Lung (tissue), 12 donors: ENCODE measurements around the gene SPACA1. TPM values are rescaled to one million over a fixed set of nuclear protein-coding genes. Genes with fewer than 3 reads are reported as not detected.

Experiments used
- ATAC-seq: fragments of 200-7000 bp; cut with Tn5 transposase; one replicate; pipeline ENCODE4 v1.9.1; 2020; ENCODE audit warnings: moderate number of reproducible peaks; ENCODE audit not compliant: insufficient read depth, low FRiP score
- DNase-seq, 3 donors: peaks; one replicate each; pipeline ENCODE4 v3.0.0-alpha.2; 2013 to 2017
- H3K27ac ChIP-seq, 2 donors: one replicate each; pipeline ENCODE4 v1.5.1; 2013; ENCODE audit warnings: mild to moderate bottlenecking in 2 of 2, moderate library complexity in 2 of 2, control low read depth in 1 of 2, inconsistent platforms in 1 of 2, low read depth in 1 of 2, low read length in 1 of 2
- H3K27me3 ChIP-seq, 3 donors: one replicate each; pipeline ENCODE4 v1.5.1; 2013; ENCODE audit warnings: low read length in 2 of 3; ENCODE audit not compliant: control insufficient read depth in 3 of 3, insufficient read depth in 3 of 3
- H3K36me3 ChIP-seq, 4 donors: one replicate each; pipeline ENCODE4 v1.5.1; 2013; ENCODE audit warnings: low read length in 4 of 4, mild to moderate bottlenecking in 1 of 4, moderate library complexity in 1 of 4; ENCODE audit not compliant: control insufficient read depth in 4 of 4, insufficient read depth in 4 of 4
- H3K4me1 ChIP-seq, 5 donors: one replicate each; pipeline ENCODE4 v1.5.1; 2013; ENCODE audit warnings: low read length in 5 of 5, mild to moderate bottlenecking in 2 of 5, moderate library complexity in 1 of 5; ENCODE audit not compliant: control insufficient read depth in 5 of 5, insufficient read depth in 5 of 5
- H3K4me3 ChIP-seq: one replicate; pipeline ENCODE4 v1.5.1; 2013; ENCODE audit warnings: mild to moderate bottlenecking, control low read depth, moderate library complexity
- H3K9ac ChIP-seq, 2 donors: one replicate each; pipeline ENCODE4 v1.5.1; 2013; ENCODE audit warnings: low read length in 2 of 2, control low read depth in 1 of 2; ENCODE audit not compliant: insufficient read depth in 1 of 2
- H3K9me3 ChIP-seq, 4 donors: one replicate each; pipeline ENCODE4 v1.5.1; 2013; ENCODE audit warnings: low read length in 3 of 4, mild to moderate bottlenecking in 1 of 4, moderate library complexity in 1 of 4; ENCODE audit not compliant: control insufficient read depth in 4 of 4, insufficient read depth in 3 of 4
- WGBS, 2 donors: extraction: QIAGEN DNeasy Blood & Tissue Kit; methylation state at CpG; one replicate each; pipeline ENCODE4 v1.1.7; 2013; 5-methylcytosine and 5-hydroxymethylcytosine counted together
- polyA plus RNA-seq, 2 donors: library from polyadenylated mRNA; stranded (reverse); fragments of 200-250 nt; gene quantifications; one replicate each; pipeline ENCODE4 v1.2.1, GENCODE V29; 2013
- total RNA-seq, 2 donors: library from RNA; depleted of rRNA in 1 of 2; stranded (reverse); fragments of >200 nt in 1 of 2; gene quantifications; one replicate each; pipeline ENCODE4 v1.2.1, GENCODE V29; 2014 to 2021
- TF ChIP-seq, protein P1 (sequence below): IDR thresholded peaks from 2 replicates; pipeline ENCODE4 v1.5.1; 2012; ENCODE audit warnings: mild to moderate bottlenecking; ENCODE audit errors: control extremely low read depth, extremely low read depth
- donor health status: control.
- donor health status: control.
- donor health status: Bipolar disorder and iron deficiency.
- donor health status: healthy.
- donor health status: DM: yes; HTN: yes; CAD: no.

Gene SPACA1
- total and polyA plus RNA-seq, 4 donors: not detected

DNA sequence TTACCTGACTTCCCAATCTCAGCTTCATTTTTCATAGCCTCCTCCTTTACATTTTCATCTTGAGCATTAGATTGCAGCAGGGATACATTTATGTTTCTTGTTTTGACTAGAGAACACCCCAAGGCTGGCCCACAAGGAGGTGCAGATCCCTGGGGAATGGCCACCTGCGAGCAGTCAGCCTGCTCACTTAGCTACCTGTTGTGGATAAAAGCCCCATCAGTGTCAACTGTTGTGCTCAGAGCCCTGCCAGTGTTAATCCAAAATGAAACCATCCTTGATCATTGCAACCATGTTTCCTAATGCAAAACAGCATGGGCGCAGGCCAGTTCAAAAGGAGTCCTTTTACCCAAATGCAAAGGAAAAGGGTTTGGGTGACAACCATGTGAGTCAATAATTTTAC is 67.7 kb downstream of the SPACA1 start:
- ATAC-seq (no peak), DNase-seq (no peak)
- H3K9me3 ChIP-seq: no peaks in the 10 kb centered on the region
- H3K36me3 ChIP-seq: no peaks in the 10 kb centered on the region
- no peak overlapping the region for H3K4me3 ChIP-seq
- H3K27ac ChIP-seq: no peak overlapping the region
- WGBS, 2 donors: 39 to 42% methylated on average over 2 of the region's 2 CpGs
- H3K9ac ChIP-seq: no peak overlapping the region
- no peaks in the 10 kb centered on the region for H3K27me3 ChIP-seq
- TF ChIP-seq, protein P1, sequence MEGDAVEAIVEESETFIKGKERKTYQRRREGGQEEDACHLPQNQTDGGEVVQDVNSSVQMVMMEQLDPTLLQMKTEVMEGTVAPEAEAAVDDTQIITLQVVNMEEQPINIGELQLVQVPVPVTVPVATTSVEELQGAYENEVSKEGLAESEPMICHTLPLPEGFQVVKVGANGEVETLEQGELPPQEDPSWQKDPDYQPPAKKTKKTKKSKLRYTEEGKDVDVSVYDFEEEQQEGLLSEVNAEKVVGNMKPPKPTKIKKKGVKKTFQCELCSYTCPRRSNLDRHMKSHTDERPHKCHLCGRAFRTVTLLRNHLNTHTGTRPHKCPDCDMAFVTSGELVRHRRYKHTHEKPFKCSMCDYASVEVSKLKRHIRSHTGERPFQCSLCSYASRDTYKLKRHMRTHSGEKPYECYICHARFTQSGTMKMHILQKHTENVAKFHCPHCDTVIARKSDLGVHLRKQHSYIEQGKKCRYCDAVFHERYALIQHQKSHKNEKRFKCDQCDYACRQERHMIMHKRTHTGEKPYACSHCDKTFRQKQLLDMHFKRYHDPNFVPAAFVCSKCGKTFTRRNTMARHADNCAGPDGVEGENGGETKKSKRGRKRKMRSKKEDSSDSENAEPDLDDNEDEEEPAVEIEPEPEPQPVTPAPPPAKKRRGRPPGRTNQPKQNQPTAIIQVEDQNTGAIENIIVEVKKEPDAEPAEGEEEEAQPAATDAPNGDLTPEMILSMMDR: no peak
- no peaks in the 10 kb centered on the region for H3K4me1 ChIP-seq

DNA sequence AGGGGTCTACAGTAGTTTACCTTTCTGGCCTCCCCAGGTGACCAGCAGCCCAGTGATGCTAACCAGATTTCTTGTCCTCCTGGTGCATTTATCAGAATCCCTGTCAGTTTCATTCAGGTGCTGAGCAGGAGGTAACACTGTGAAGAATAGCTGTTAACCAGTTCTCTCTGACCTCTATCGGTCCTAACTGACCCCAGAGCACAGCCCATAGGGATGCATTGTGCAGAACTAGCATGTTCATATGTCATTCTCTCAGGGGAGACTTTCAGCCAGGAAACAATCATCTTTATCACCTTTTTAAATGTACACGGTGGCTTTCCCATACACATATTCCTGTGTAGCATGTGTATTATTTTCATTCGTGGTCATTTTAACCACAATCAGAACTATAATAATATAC is 68.6 kb downstream of the SPACA1 start:
- H3K9ac ChIP-seq: no peak overlapping the region
- no peaks in the 10 kb centered on the region for H3K9me3 ChIP-seq
- ATAC-seq (no peak), DNase-seq (no peak)
- no peak overlapping the region for H3K27ac ChIP-seq
- H3K36me3 ChIP-seq: no peaks in the 10 kb centered on the region
- no peaks in the 10 kb centered on the region for H3K4me1 ChIP-seq
- H3K4me3 ChIP-seq: no peak overlapping the region
- TF ChIP-seq, protein P1: no peak
- 59 to 77% methylated on average over 3 of the region's 3 CpGs for WGBS, 2 donors
- H3K27me3 ChIP-seq: no peaks in the 10 kb centered on the region

Other genes starting within 250 kb of the SPACA1 start
- gene CNR1, start 118.5 kb downstream of the SPACA1 start, total RNA-seq: 10 to 100 TPM in 1 of 2 donors, under 1 TPM in 1; 0.85 to 18.3 TPM
- gene CNR1, start 118.5 kb downstream of the SPACA1 start, polyA plus RNA-seq: 1 to 10 TPM; 3.5 to 7.6 TPM